ENCODE measurements around the gene CEBPE. TPM values are rescaled to one million over a fixed set of nuclear protein-coding genes. Genes with fewer than 3 reads are reported as not detected.

The CEBPE gene
- polyA plus RNA-seq, 1 donor from 2014 or later: not detected

DNA sequence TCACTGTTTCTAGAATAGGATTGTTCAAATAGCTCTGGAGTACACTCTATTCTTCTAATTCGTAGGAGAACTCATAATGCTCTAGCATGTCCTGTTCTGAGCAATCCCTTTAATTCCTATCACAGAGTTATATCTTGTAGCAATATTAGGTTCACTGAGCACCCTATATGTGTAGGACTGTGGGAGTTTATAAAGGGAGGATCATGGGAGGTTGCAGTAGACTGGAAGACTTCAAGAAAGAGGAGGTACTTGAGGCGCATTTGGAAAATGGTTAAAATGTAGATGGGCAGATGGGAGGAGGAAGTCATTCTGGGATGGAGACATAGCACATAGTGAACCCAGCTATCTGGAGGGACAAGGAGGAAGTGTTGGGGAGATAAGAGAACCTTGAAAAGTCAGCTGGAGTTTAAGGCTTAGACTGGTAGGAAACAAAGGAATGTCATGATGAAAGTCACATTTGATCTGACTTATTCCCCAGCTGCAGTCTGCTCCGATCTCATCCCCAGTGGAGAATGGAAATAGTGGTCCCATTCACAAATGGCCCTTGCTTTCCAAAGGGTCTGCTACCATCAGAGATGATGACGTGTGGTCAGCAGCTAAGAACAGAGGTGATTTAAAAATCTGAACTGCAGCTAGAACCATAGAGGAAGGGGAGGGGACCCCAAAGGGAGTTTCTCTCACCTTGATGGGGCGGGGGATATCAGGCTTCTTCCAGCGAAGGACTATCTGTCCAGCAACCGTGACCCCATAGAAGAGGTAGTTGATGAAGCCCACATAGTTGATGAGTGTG is 10.1 kb upstream of the CEBPE start:
- Histone ChIP-seq H3K9me2 (ENCODE audit: insufficient read depth, low read length) (no peaks in the 10 kb centered on the region), H3K9ac (ENCODE audit: low read length) (no peak overlapping the region), H3K4me2 (ENCODE audit: low read length) (no peak overlapping the region), H3F3A (ENCODE audit: insufficient read depth, low read length, poor library complexity, severe bottlenecking) (no peaks in the 10 kb centered on the region), H2AFZ (ENCODE audit: low read depth, low read length) (no peak overlapping the region), H3K4me3 (ENCODE audit: low read length) (no peak overlapping the region), H3K79me2 (replicated peaks; ENCODE audit: insufficient read depth, low read length) (no peaks in the 10 kb centered on the region), H4K20me1 (ENCODE audit: insufficient read depth) (no peaks in the 10 kb centered on the region), H3K36me3 (ENCODE audit: insufficient read depth, low read length) (no peaks in the 10 kb centered on the region), H3K27me3 (ENCODE audit: insufficient read depth, low read depth, low read length) (no peaks in the 10 kb centered on the region), H3K9me3 (ENCODE audit: low read length) (no peaks in the 10 kb centered on the region), H3K27ac (ENCODE audit: low read length) (no peak overlapping the region)
- TF ChIP-seq, protein P1, sequence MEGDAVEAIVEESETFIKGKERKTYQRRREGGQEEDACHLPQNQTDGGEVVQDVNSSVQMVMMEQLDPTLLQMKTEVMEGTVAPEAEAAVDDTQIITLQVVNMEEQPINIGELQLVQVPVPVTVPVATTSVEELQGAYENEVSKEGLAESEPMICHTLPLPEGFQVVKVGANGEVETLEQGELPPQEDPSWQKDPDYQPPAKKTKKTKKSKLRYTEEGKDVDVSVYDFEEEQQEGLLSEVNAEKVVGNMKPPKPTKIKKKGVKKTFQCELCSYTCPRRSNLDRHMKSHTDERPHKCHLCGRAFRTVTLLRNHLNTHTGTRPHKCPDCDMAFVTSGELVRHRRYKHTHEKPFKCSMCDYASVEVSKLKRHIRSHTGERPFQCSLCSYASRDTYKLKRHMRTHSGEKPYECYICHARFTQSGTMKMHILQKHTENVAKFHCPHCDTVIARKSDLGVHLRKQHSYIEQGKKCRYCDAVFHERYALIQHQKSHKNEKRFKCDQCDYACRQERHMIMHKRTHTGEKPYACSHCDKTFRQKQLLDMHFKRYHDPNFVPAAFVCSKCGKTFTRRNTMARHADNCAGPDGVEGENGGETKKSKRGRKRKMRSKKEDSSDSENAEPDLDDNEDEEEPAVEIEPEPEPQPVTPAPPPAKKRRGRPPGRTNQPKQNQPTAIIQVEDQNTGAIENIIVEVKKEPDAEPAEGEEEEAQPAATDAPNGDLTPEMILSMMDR (IDR thresholded peaks at IDR 0.05; ENCODE audit: poor library complexity, severe bottlenecking): no peak
- no peak for TF ChIP-seq EP300 (conservative IDR thresholded peaks at IDR 0.05; ENCODE audit: poor library complexity, severe bottlenecking)
- no peak for TF ChIP-seq TAF1 (IDR thresholded peaks at IDR 0.05; ENCODE audit: low read depth)
- no peak for TF ChIP-seq RAD21 (conservative IDR thresholded peaks at IDR 0.05)
- TF ChIP-seq, protein P2, sequence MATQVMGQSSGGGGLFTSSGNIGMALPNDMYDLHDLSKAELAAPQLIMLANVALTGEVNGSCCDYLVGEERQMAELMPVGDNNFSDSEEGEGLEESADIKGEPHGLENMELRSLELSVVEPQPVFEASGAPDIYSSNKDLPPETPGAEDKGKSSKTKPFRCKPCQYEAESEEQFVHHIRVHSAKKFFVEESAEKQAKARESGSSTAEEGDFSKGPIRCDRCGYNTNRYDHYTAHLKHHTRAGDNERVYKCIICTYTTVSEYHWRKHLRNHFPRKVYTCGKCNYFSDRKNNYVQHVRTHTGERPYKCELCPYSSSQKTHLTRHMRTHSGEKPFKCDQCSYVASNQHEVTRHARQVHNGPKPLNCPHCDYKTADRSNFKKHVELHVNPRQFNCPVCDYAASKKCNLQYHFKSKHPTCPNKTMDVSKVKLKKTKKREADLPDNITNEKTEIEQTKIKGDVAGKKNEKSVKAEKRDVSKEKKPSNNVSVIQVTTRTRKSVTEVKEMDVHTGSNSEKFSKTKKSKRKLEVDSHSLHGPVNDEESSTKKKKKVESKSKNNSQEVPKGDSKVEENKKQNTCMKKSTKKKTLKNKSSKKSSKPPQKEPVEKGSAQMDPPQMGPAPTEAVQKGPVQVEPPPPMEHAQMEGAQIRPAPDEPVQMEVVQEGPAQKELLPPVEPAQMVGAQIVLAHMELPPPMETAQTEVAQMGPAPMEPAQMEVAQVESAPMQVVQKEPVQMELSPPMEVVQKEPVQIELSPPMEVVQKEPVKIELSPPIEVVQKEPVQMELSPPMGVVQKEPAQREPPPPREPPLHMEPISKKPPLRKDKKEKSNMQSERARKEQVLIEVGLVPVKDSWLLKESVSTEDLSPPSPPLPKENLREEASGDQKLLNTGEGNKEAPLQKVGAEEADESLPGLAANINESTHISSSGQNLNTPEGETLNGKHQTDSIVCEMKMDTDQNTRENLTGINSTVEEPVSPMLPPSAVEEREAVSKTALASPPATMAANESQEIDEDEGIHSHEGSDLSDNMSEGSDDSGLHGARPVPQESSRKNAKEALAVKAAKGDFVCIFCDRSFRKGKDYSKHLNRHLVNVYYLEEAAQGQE (IDR thresholded peaks at IDR 0.05; ENCODE audit: borderline replicate concordance): no peak
- no peak for TF ChIP-seq SMC3 (conservative IDR thresholded peaks at IDR 0.05; ENCODE audit: poor library complexity)
- no peak for TF ChIP-seq POLR2AphosphoS5 (IDR thresholded peaks at IDR 0.05)
- TF ChIP-seq EZH2 (IDR thresholded peaks at IDR 0.05; ENCODE audit: borderline replicate concordance, insufficient read depth, low read length, poor library complexity, severe bottlenecking): no peak
- TF ChIP-seq MXI1 (conservative IDR thresholded peaks at IDR 0.05; ENCODE audit: poor library complexity, severe bottlenecking): no peak

DNA sequence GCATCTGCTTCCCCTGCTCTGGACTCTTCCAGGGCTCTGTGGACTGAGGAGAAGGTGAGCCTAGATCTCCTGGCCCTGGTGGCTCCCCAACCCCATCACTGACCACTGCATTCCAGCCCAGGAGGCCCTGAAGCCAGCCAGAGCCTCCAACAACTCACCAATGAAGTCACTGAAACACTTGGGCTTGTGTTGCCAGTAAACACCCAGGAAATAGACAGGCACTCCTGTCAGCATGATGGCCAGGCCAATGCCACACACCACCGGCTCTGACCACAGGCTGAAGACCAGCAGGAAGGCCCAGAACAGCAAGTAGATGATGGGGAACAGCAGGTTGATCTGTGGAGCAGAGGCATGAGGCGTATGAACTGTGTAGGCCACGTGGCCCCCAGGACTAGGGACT is 8.8 kb upstream of the CEBPE start:
- no peak overlapping the region for H3K4me3 ChIP-seq (ENCODE audit: low read length)
- H3K9me3 ChIP-seq (ENCODE audit: low read length): no peaks in the 10 kb centered on the region
- H3K27ac ChIP-seq (ENCODE audit: low read length): no peak overlapping the region
- no peaks in the 10 kb centered on the region for H3K9me2 ChIP-seq (ENCODE audit: insufficient read depth, low read length)
- H3K9ac ChIP-seq (ENCODE audit: low read length): no peak overlapping the region
- no peaks in the 10 kb centered on the region for H4K20me1 ChIP-seq (ENCODE audit: insufficient read depth)
- H3K27me3 ChIP-seq (ENCODE audit: insufficient read depth, low read depth, low read length): no peaks in the 10 kb centered on the region
- H3K36me3 ChIP-seq (ENCODE audit: insufficient read depth, low read length): no peaks in the 10 kb centered on the region
- H2AFZ ChIP-seq (ENCODE audit: low read depth, low read length): no peak overlapping the region
- H3K4me2 ChIP-seq (ENCODE audit: low read length): no peak overlapping the region
- H3K79me2 ChIP-seq (replicated peaks; ENCODE audit: insufficient read depth, low read length): no peaks in the 10 kb centered on the region
- TF ChIP-seq MXI1 (conservative IDR thresholded peaks at IDR 0.05; ENCODE audit: poor library complexity, severe bottlenecking) (no peak), RAD21 (conservative IDR thresholded peaks at IDR 0.05) (no peak), EZH2 (IDR thresholded peaks at IDR 0.05; ENCODE audit: borderline replicate concordance, insufficient read depth, low read length, poor library complexity, severe bottlenecking) (no peak), EP300 (conservative IDR thresholded peaks at IDR 0.05; ENCODE audit: poor library complexity, severe bottlenecking) (no peak), SMC3 (conservative IDR thresholded peaks at IDR 0.05; ENCODE audit: poor library complexity) (no peak), POLR2AphosphoS5 (IDR thresholded peaks at IDR 0.05) (no peak), TAF1 (IDR thresholded peaks at IDR 0.05; ENCODE audit: low read depth) (no peak)
- TF ChIP-seq, protein P1 (IDR thresholded peaks at IDR 0.05; ENCODE audit: poor library complexity, severe bottlenecking): no peak
- TF ChIP-seq, protein P2 (IDR thresholded peaks at IDR 0.05; ENCODE audit: borderline replicate concordance): no peak
- H3F3A ChIP-seq (ENCODE audit: insufficient read depth, low read length, poor library complexity, severe bottlenecking): no peaks in the 10 kb centered on the region
